K562 (cell line): ENCODE results near the gene PUS3. TPM values are rescaled to one million over a fixed set of nuclear protein-coding genes. Genes with fewer than 3 reads are reported as not detected.

Experiments
- ATAC-seq: fragments of 200-7000 bp; cut with Tn5 transposase; 3 replicates; pipeline ENCODE4 v1.9.1; 2020; ENCODE audit warnings: moderate library complexity
- BruUV-seq: library from RNA; stranded (reverse); fragments of 400-500 nt; replicated peaks from 2 replicates; lab custom pipeline; 2021; lab: Mats Ljungman, UMichigan
- CTCF ChIA-PET: fragments of 300-600 bp; formaldehyde crosslinking; extraction: SDS; loops from one replicate; lab custom pipeline; 2021; ENCODE audit warnings: low intra/inter-chr PET ratio; lab: Yijun Ruan, JAX
- POLR2A ChIA-PET: fragments of 300-600, 350-650 bp; sonication (Branson Sonifier 250); formaldehyde crosslinking; extraction: SDS; loops from one replicate; lab custom pipeline; 2021; ENCODE audit warnings: antibody characterized with exemption, inconsistent platforms; lab: Yijun Ruan, JAX
- DNase-seq, 4 experiments: peaks; one replicate each; pipeline versions ENCODE4 v3.0.0 to v3.0.0-alpha.2; 2011 to 2018; ENCODE audit warnings: low spot score in 3 of 4, mixed read lengths in 3 of 4; ENCODE audit errors: extremely low read depth in 1 of 4
- FAIRE-seq: peaks from 2 replicates; lab custom pipeline; 2011; peaks lifted over from hg19 to GRCh38; lab: Jason Lieb, UNC
- H2AFZ ChIP-seq: 2 replicates; pipeline ENCODE4 v1.6.0; 2011; ENCODE audit warnings: low read depth, low read length, control low read depth, inconsistent platforms
- H3K27ac ChIP-seq: fragments of 200-600 bp; 3 replicates; pipeline ENCODE4 v1.8.0; 2011; ENCODE audit warnings: low read depth, mild to moderate bottlenecking, control low read depth, inconsistent platforms, low read length, moderate library complexity, mixed read lengths; ENCODE audit errors: extremely low read depth
- H3K27me3 ChIP-seq, 2 experiments: fragments of 300-600 bp in 1 of 2; 2 replicates in 1 of 2; 3 replicates in 1 of 2; pipeline versions ENCODE4 v1.6.0 to v1.8.0; 2011; ENCODE audit warnings: inconsistent platforms in 2 of 2, low read length in 2 of 2, mild to moderate bottlenecking in 1 of 2, mixed read lengths in 1 of 2, moderate library complexity in 1 of 2; ENCODE audit not compliant: control insufficient read depth in 2 of 2, insufficient read depth in 2 of 2
- H3K36me3 ChIP-seq: fragments of 300-600 bp; 3 replicates; pipeline ENCODE4 v1.8.0; 2011; ENCODE audit warnings: mild to moderate bottlenecking, low read length, inconsistent platforms; ENCODE audit not compliant: control insufficient read depth, insufficient read depth
- H3K4me1 ChIP-seq, 2 experiments: fragments of 200-600 bp in 1 of 2; replicated peaks in 1 of 2; 2 replicates in 1 of 2; 3 replicates in 1 of 2; pipeline versions ENCODE4 v1.5.1 to v1.8.0; 2011; ENCODE audit warnings: inconsistent platforms in 2 of 2, low read length in 2 of 2, mild to moderate bottlenecking in 1 of 2, mixed read lengths in 1 of 2, moderate library complexity in 1 of 2; ENCODE audit not compliant: control insufficient read depth in 2 of 2, insufficient read depth in 2 of 2
- H3K4me2 ChIP-seq: 2 replicates; pipeline ENCODE4 v1.6.1; 2011; ENCODE audit warnings: low read length, control low read depth, inconsistent platforms, mixed read lengths; ENCODE audit not compliant: insufficient read depth
- H3K4me3 ChIP-seq: fragments of 200-600 bp; sonication (generic), shearing (Covaris generic); 2 replicates; pipeline ENCODE4 v1.5.1; 2016; ENCODE audit warnings: control low read depth, inconsistent platforms
- H3K79me2 ChIP-seq: fragments of 200-600 bp; 3 replicates; pipeline ENCODE4 v1.8.0; 2011; ENCODE audit warnings: low read length, inconsistent platforms; ENCODE audit not compliant: control insufficient read depth, insufficient read depth
- H3K9ac ChIP-seq, 2 experiments: 2 replicates each; pipeline versions ENCODE4 v1.6.0 to v1.6.1; 2011; ENCODE audit warnings: low read depth in 2 of 2, low read length in 2 of 2, control low read depth in 1 of 2, inconsistent platforms in 1 of 2, mild to moderate bottlenecking in 1 of 2, mixed read lengths in 1 of 2; ENCODE audit not compliant: insufficient read depth in 1 of 2
- H3K9me1 ChIP-seq: one replicate; pipeline ENCODE4 v1.6.0; 2011; ENCODE audit warnings: inconsistent platforms, mild to moderate bottlenecking, low read length, moderate library complexity; ENCODE audit not compliant: control insufficient read depth, insufficient read depth
- H3K9me3 ChIP-seq: replicated peaks from 2 replicates; pipeline ENCODE4 v1.5.1; 2011; ENCODE audit warnings: low read depth, low read length, inconsistent platforms; ENCODE audit not compliant: control insufficient read depth, insufficient read depth
- H4K20me1 ChIP-seq: replicated peaks from 2 replicates; pipeline ENCODE4 v1.6.1; 2011; ENCODE audit warnings: low read length, inconsistent platforms, mixed read lengths; ENCODE audit not compliant: control insufficient read depth, insufficient read depth
- CBX8 ChIP-seq: fragments of 200-600 bp; sonication (generic); IDR thresholded peaks from 2 replicates; pipeline ENCODE4 v1.6.1; 2012; ENCODE audit warnings: borderline replicate concordance, mixed run types, low read depth, mild to moderate bottlenecking, moderate library complexity, mixed read lengths, low read length, control low read depth, inconsistent platforms; ENCODE audit not compliant: poor library complexity, severe bottlenecking; ENCODE audit errors: extremely low read depth
- FIP1L1 ChIP-seq: fragments of 200-400 bp; formaldehyde crosslinking; IDR thresholded peaks from 2 replicates; pipeline ENCODE4 v1.6.1; 2018; ENCODE audit warnings: mild to moderate bottlenecking, low read depth, low read length; ENCODE audit not compliant: poor library complexity, severe bottlenecking
- FOXP4 ChIP-seq: sonication (generic); formaldehyde crosslinking; IDR thresholded peaks from 2 replicates; pipeline ENCODE4 v1.8.0; 2022; ENCODE audit warnings: mild to moderate bottlenecking, missing genetic modification reagents, borderline replicate concordance
- GATAD2A ChIP-seq: fragments of 450-650 bp; IDR thresholded peaks from 2 replicates; pipeline ENCODE4 v1.6.1; 2017
- GATAD2B ChIP-seq: fragments of 450-650 bp; IDR thresholded peaks from 2 replicates; pipeline ENCODE4 v1.6.1; 2017; ENCODE audit warnings: mild to moderate bottlenecking, borderline replicate concordance
- KDM1A ChIP-seq, 2 experiments: fragments of 450-650 bp; IDR thresholded peaks; 2 replicates each; pipeline ENCODE4 v1.6.1; 2016; ENCODE audit warnings: mild to moderate bottlenecking in 2 of 2
- NR2C1 ChIP-seq, 2 experiments: fragments of 450-650 bp; IDR thresholded peaks; 2 replicates each; pipeline ENCODE4 v1.6.1; 2017; ENCODE audit warnings: mild to moderate bottlenecking in 2 of 2, antibody characterized with exemption in 1 of 2, inconsistent platforms in 1 of 2, missing compliant biosample characterization in 1 of 2, missing genetic modification characterization in 1 of 2
- SIN3A ChIP-seq, 2 experiments: fragments of 150-350 bp in 1 of 2; IDR thresholded peaks; 2 replicates each; pipeline ENCODE4 v1.6.1; 2011 to 2016; ENCODE audit warnings: borderline replicate concordance in 2 of 2, low read depth in 2 of 2, low read length in 2 of 2, mild to moderate bottlenecking in 2 of 2, moderate library complexity in 2 of 2; ENCODE audit not compliant: control insufficient read depth in 1 of 2
- TFAP4 ChIP-seq: sonication (generic); formaldehyde crosslinking; IDR thresholded peaks from 2 replicates; pipeline ENCODE4 v1.8.0; 2022; ENCODE audit warnings: missing genetic modification reagents, mild to moderate bottlenecking, moderate library complexity, borderline replicate concordance
- ZBTB1 ChIP-seq: sonication (generic); formaldehyde crosslinking; IDR thresholded peaks from 2 replicates; pipeline ENCODE4 v1.8.1; 2023; ENCODE audit warnings: missing genetic modification reagents, low read depth, mild to moderate bottlenecking, borderline replicate concordance
- ZKSCAN1 ChIP-seq: fragments of 150-350 bp; IDR thresholded peaks from 2 replicates; pipeline ENCODE4 v1.6.1; 2016; ENCODE audit warnings: low read depth, low read length
- WGBS: fragments of 100-300 bp; shearing (Covaris generic); methylation state at CpG from one replicate; pipeline ENCODE4 v1.1.6; 2016; ENCODE audit warnings: low coverage, mixed read lengths; ENCODE audit not compliant: insufficient coverage; ENCODE audit errors: missing lambda C conversion rate; 5-methylcytosine and 5-hydroxymethylcytosine counted together
- in situ Hi-C: fragments of 300-500 bp; cut with MboI; formaldehyde crosslinking; loops from 4 replicates; pipeline ENCODE4 v1.15.0; 2018; ENCODE audit warnings: inconsistent platforms, mixed read lengths
- intact Hi-C: fragments of 100-400 bp; cut with micrococcal nuclease; formaldehyde crosslinking; loops from 2 replicates; pipeline ENCODE4 v1.14.2; 2022
- polyA plus RNA-seq, 8 experiments: library from polyadenylated mRNA; depleted of rRNA in 4 of 8; stranded (reverse) in 5 of 8; unstranded in 3 of 8; fragments of >200 nt; fragmentation: Nextera tagmentation in 2 of 8; fragmentation: Illumina TruSeq in 1 of 8; extraction: Ambion mirVana in 2 of 8; extraction: Trizol in 1 of 8; gene quantifications; 2 replicates each; pipeline versions ENCODE4 v1.2.1 to v1.2.3, GENCODE V29; 2011 to 2014; ENCODE audit warnings: inconsistent platforms in 1 of 8, missing spikeins in 1 of 8
- total RNA-seq, 7 experiments: library from RNA; depleted of rRNA in 6 of 7; stranded (reverse); fragments of >200 nt in 6 of 7; fragmentation: Illumina TruSeq in 2 of 7; extraction: Trizol in 2 of 7; gene quantifications; 2 replicates each; pipeline versions ENCODE4 v1.2.1 to v1.2.3, GENCODE V29; 2011 to 2021; ENCODE audit warnings: low replicate concordance in 1 of 7

The PUS3 gene
- total and polyA plus RNA-seq, 9 of the 15 experiments (the other 6 are each of a cell fraction or from before 2014, with no cell fraction given), result 16.5 to 49.2 (median 35.9) TPM

GRCh38 chr11:125887373-125888324 is 15.4 kb downstream of the PUS3 start, which contains the start of gene HYLS1 (continued):
- TF ChIP-seq ZBTB1 (CRISPR knock-in tag) (peak; percentile 81; the same call in 1 of the 2 replicates), CBX8 (no peak), GATAD2B (no peak), SIN3A (IDR thresholded peaks at IDR 0.05; ENCODE audit: borderline replicate concordance in 2 of 2, control insufficient read depth in 1 of 2, low read depth in 2 of 2, low read length in 2 of 2) (peak; percentile 32 to 49; a peak in 2 of 4 replicates), KDM1A (IDR thresholded peaks at IDR 0.05) (peak; percentile 87 to 92)

GRCh38 chr11:125886997-125887372 is 16.0 kb downstream of the PUS3 start:
- TSS peak; percentile 35 for BruUV-seq
- H4K20me1 ChIP-seq, result no peaks in the 10 kb centered on the region
- intact Hi-C loops, result no loop called here
- 92% methylated on average over 16 of the region's 24 CpGs for WGBS
- 0 out of 3 replicates have a peak, but pooled peaks cover 2% of the 10 kb centered on the region for H3K79me2 ChIP-seq
- peak overlapping the region; percentile 98 for H2AFZ ChIP-seq
- peak overlapping the region; percentile 62; the same call in 1 of the 2 replicates for H3K4me3 ChIP-seq
- H3K9me1 ChIP-seq, result no peaks in the 10 kb centered on the region
- ATAC-seq, result no peak
- peaks cover 3% of the 10 kb centered on the region; the same call in 1 of the 3 replicates for H3K36me3 ChIP-seq
- in situ Hi-C loops, result loop anchor here (25.0 kb wide), 1 partner anchor 925 kb away; the partner anchor contains the start of gene CCDC15
- H3K27me3 ChIP-seq, result no peaks in the 10 kb centered on the region
- POLR2A ChIA-PET, result interaction anchor here (1.0 to 2.5 kb wide), 5 partner anchors 8 to 16 kb away, joined by 3 to 10 read pairs (median 7); partner anchors contain the start of gene PUS3
- peaks cover 13 to 31% of the 10 kb centered on the region in 2 experiments for H3K4me1 ChIP-seq
- H3K9ac ChIP-seq, result no peak overlapping the region; a peak in 2 of 4 replicates
- FAIRE-seq, result no peak
- H3K9me3 ChIP-seq, result no peaks in the 10 kb centered on the region
- H3K27ac ChIP-seq, result no peak overlapping the region
- CTCF ChIA-PET, result no interaction called here
- DNase-seq, result no peak
- 0 out of 2 replicates have a peak overlapping the region, but pooled peaks have one; percentile 91 for H3K4me2 ChIP-seq
- TF ChIP-seq TFAP4 (CRISPR knock-in tag) (no peak), FOXP4 (CRISPR knock-in tag) (no peak), FIP1L1 (no peak), NR2C1 (IDR thresholded peaks at IDR 0.05) (no peak), NR2C1 (tag; IDR thresholded peaks at IDR 0.05) (no peak), ZKSCAN1 (no peak), GATAD2A (no peak)
